Caco-2 (cell line): Measurements from ENCODE around the gene HOXB7. TPM values are rescaled to one million over a fixed set of nuclear protein-coding genes. Genes with fewer than 3 reads are reported as not detected.
A peak's percentile ranks its signal among the peaks of the same experiment; 100 is the strongest.

Experiments
- BruUV-seq: library from RNA; stranded (reverse); fragments of 400-500 nt; replicated peaks from 2 replicates; lab custom pipeline; 2021; lab: Mats Ljungman, UMichigan
- CTCF ChIA-PET: fragments of 300-600 bp; sonication (Branson Sonifier 250); formaldehyde crosslinking; loops from one replicate; lab custom pipeline; 2022; ENCODE audit warnings: antibody characterized with exemption; lab: Charles Lee
- POLR2A ChIA-PET: fragments of 300-600 bp; sonication (Branson Sonifier 250); formaldehyde crosslinking; loops from one replicate; lab custom pipeline; 2022; ENCODE audit warnings: antibody characterized with exemption; lab: Charles Lee
- DNase-seq, 2 experiments: peaks; one replicate each; pipeline versions ENCODE4 v3.0.0 to v3.0.0-alpha.2; 2020 to 2022
- H3K27me3 ChIP-seq: replicated peaks from 2 replicates; pipeline ENCODE4 v1.6.0; 2011; ENCODE audit warnings: low read length; ENCODE audit not compliant: control insufficient read depth, insufficient read depth
- H3K36me3 ChIP-seq: 2 replicates; pipeline ENCODE4 v1.5.1; 2011; ENCODE audit warnings: low read length; ENCODE audit not compliant: control insufficient read depth, insufficient read depth
- H3K4me1 ChIP-seq: fragments of 250-450 bp; sonication (Bioruptor Pico); 2 replicates; pipeline ENCODE4 v1.5.1; 2020; ENCODE audit warnings: mild to moderate bottlenecking
- H3K4me3 ChIP-seq: 2 replicates; pipeline ENCODE4 v1.5.1; 2011; ENCODE audit warnings: low read depth, mild to moderate bottlenecking, control low read depth, low read length
- H3K9me3 ChIP-seq: fragments of 250-450 bp; sonication (Bioruptor Pico); 2 replicates; pipeline ENCODE4 v1.5.1; 2020; ENCODE audit warnings: mild to moderate bottlenecking, moderate library complexity
- H3K27ac Mint-ChIP-seq: one replicate; pipeline ENCODE4 v1.8.0; 2022; ENCODE audit warnings: mixed read lengths; ENCODE audit not compliant: unreplicated experiment
- H3K27me3 Mint-ChIP-seq: one replicate; pipeline ENCODE4 v1.8.0; 2022; ENCODE audit warnings: mixed read lengths; ENCODE audit not compliant: insufficient read depth, unreplicated experiment
- H3K36me3 Mint-ChIP-seq: one replicate; pipeline ENCODE4 v1.8.0; 2022; ENCODE audit warnings: mild to moderate bottlenecking, mixed read lengths; ENCODE audit not compliant: insufficient read depth, unreplicated experiment
- H3K4me1 Mint-ChIP-seq: one replicate; pipeline ENCODE4 v1.8.0; 2022; ENCODE audit warnings: low read depth, mixed read lengths; ENCODE audit not compliant: unreplicated experiment
- H3K4me3 Mint-ChIP-seq: one replicate; pipeline ENCODE4 v1.8.0; 2022; ENCODE audit warnings: mild to moderate bottlenecking, moderate library complexity, mixed read lengths; ENCODE audit not compliant: unreplicated experiment
- H3K9me3 Mint-ChIP-seq: one replicate; pipeline ENCODE4 v1.8.0; 2022; ENCODE audit warnings: mixed read lengths; ENCODE audit not compliant: unreplicated experiment
- CTCF ChIP-seq, 2 experiments: fragments of 200-600 bp in 1 of 2; IDR thresholded peaks; 1 replicate in 1 of 2; 2 replicates in 1 of 2; pipeline versions ENCODE4 v1.5.1 to v1.8.0; 2011 to 2022; ENCODE audit warnings: antibody characterized with exemption in 1 of 2, control low read depth in 1 of 2, inconsistent platforms in 1 of 2, low read depth in 1 of 2, low read length in 1 of 2, mild to moderate bottlenecking in 1 of 2, moderate library complexity in 1 of 2; ENCODE audit not compliant: insufficient read depth in 1 of 2, severe bottlenecking in 1 of 2, unreplicated experiment in 1 of 2
- intact Hi-C: fragments of 100-400 bp; cut with micrococcal nuclease; formaldehyde crosslinking; loops from one replicate; pipeline ENCODE4 v1.10.0; 2022; ENCODE audit not compliant: unreplicated experiment
- total RNA-seq: library from RNA; stranded (reverse); gene quantifications from 2 replicates; pipeline ENCODE4 v1.2.3, GENCODE V29; 2022

Gene HOXB7
- total RNA-seq, 1 experiment from 2014 or later: 28.2 TPM

- ChIA-PET POLR2A (interaction anchor here (0.6 kb wide), 1 partner anchor 10 kb away, joined by 3 read pairs; the partner anchor contains the start of gene HOXB9), CTCF (interaction anchor here (0.6 to 1.5 kb wide), 6 partner anchors 9 to 436 kb away, joined by 3 to 16 read pairs (median 3); partner anchors contain the start of gene HOXB6)
- DNase-seq: no peak
- Histone ChIP-seq H3K4me1 (peaks cover 4% of the 10 kb centered on the region), H3K4me3 (no peak overlapping the region), H3K36me3 (no peaks in the 10 kb centered on the region), H3K9me3 (no peaks in the 10 kb centered on the region), H3K27me3 (peaks cover 18% of the 10 kb centered on the region)
- Mint-ChIP-seq H3K4me3 (no peak overlapping the region), H3K4me1 (peaks cover 49% of the 10 kb centered on the region), H3K27me3 (peaks cover 62% of the 10 kb centered on the region), H3K9me3 (no peaks in the 10 kb centered on the region), H3K27ac (no peak overlapping the region), H3K36me3 (peaks cover 8% of the 10 kb centered on the region)
- BruUV-seq: no TSS peak
- intact Hi-C loops: no loop called here
- no peak for TF ChIP-seq CTCF (IDR thresholded peaks at IDR 0.05; ENCODE audit: insufficient read depth in 1 of 2, low read depth in 1 of 2, low read length in 1 of 2, severe bottlenecking in 1 of 2, unreplicated experiment in 1 of 2)
These were observed 5.3 kb upstream of the HOXB7 start for GRCh38 chr17:48615963-48616716.

GRCh38 chr17:48615047-48615962, 4.5 kb upstream of the HOXB7 start, which contains the start of gene HOXB8:
HOXB8 (minus strand) TSS chr17:48615292; CDS start chr17:48614704, 588 bp downstream.
- H3K4me3 Mint-ChIP-seq: peak within 1 kb of the TSS; percentile 86
- no peaks in the 10 kb centered on the region for H3K9me3 Mint-ChIP-seq
- H3K4me1 Mint-ChIP-seq: peaks cover 50% of the 10 kb centered on the region
- Histone ChIP-seq H3K9me3 (no peaks in the 10 kb centered on the region), H3K27me3 (peaks cover 15% of the 10 kb centered on the region), H3K4me1 (peaks cover 4% of the 10 kb centered on the region), H3K36me3 (no peaks in the 10 kb centered on the region), H3K4me3 (peak within 1 kb of the TSS; percentile 6; the same call in 1 of the 2 replicates)
- POLR2A ChIA-PET: interaction anchor here (0.6 kb wide), 1 partner anchor 276 kb away, joined by 6 read pairs; no protein-coding TSS in a partner anchor
- no TSS peak for BruUV-seq
- peaks cover 57% of the 10 kb centered on the region for H3K27me3 Mint-ChIP-seq
- H3K27ac Mint-ChIP-seq: no peak within 1 kb of the TSS
- no peak for TF ChIP-seq CTCF (IDR thresholded peaks at IDR 0.05; ENCODE audit: insufficient read depth in 1 of 2, low read depth in 1 of 2, low read length in 1 of 2, severe bottlenecking in 1 of 2, unreplicated experiment in 1 of 2)
- H3K36me3 Mint-ChIP-seq: peaks cover 16% of the 10 kb centered on the region
- CTCF ChIA-PET: interaction anchor here (0.6 to 1.5 kb wide), 6 partner anchors 10 to 550 kb away, joined by 3 to 16 read pairs (median 3); no protein-coding TSS in a partner anchor
- DNase-seq: no peak
- intact Hi-C loops: no loop called here
